ENCODE measurements around the gene HMCN1. TPM values are rescaled to one million over a fixed set of nuclear protein-coding genes. Genes with fewer than 3 reads are reported as not detected.

The HMCN1 gene
- total RNA-seq, 2 donors from 2014 or later: 10.6 to 17.3 TPM

- DNase-seq (ENCODE audit: low spot score): no peak
- intact Hi-C loops (cut with DNase I): no loop called here
Measured at GRCh38 chr1:185837711-185838110, 103.5 kb downstream of the HMCN1 start.

GRCh38 chr1:185838111-185838510, 103.9 kb downstream of the HMCN1 start:
- intact Hi-C loops (cut with DNase I): no loop called here
- peak; percentile 45 for DNase-seq (ENCODE audit: low spot score)

- intact Hi-C loops (cut with DNase I): no loop called here
- no peak for DNase-seq (ENCODE audit: low spot score)
Measured at GRCh38 chr1:185840880-185841279, 106.7 kb downstream of the HMCN1 start.

DNA sequence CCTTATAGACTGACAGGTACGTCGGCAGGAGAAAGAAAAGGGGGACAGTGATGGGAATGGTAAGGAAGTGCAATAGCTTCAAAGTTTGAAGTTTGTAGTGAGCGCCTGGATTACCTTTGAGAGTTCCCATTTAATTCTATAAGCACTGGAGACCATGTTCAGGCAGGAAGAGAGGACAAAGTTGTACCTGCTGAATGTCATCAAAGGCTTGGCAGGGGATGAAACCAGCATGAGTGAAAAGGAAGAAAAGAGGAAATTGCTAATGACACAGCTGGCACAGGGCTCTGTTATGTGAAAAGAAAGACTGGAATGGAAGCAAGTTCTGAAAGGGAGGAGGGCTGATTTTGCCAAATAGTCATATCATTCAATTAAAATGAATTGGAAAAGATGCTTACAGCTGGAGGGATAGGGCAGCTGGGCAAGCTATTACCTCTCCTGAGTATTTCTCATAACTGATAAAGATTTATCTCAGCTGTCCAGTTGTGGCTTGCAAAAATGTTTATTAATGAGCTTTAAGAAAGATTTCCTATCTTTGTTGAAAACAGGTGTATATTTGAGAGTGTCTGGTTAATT, 109.2 kb downstream of the HMCN1 start:
- no peak for DNase-seq (ENCODE audit: low spot score)
- intact Hi-C loops (cut with DNase I): no loop called here

DNA sequence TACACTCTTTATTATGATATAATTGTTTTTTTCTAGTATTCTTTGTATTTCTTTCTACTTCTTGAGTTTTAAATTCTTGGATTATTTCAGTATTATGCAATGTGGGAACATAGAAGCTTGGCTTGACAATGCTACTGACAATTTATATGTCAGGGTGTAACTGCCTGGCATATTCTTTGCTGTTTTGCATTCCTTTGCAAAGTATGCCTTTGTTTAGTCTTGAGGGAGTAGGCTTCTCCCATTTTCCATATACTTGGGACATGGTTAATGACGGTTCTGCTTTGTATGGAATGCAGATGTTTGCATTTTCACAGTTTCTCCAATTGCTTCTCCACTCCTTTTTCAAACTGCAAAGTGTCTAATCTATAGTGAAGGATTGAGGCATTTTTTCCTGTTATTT, 109.8 kb downstream of the HMCN1 start:
- intact Hi-C loops (cut with DNase I): no loop called here
- DNase-seq (ENCODE audit: low spot score): no peak

DNA sequence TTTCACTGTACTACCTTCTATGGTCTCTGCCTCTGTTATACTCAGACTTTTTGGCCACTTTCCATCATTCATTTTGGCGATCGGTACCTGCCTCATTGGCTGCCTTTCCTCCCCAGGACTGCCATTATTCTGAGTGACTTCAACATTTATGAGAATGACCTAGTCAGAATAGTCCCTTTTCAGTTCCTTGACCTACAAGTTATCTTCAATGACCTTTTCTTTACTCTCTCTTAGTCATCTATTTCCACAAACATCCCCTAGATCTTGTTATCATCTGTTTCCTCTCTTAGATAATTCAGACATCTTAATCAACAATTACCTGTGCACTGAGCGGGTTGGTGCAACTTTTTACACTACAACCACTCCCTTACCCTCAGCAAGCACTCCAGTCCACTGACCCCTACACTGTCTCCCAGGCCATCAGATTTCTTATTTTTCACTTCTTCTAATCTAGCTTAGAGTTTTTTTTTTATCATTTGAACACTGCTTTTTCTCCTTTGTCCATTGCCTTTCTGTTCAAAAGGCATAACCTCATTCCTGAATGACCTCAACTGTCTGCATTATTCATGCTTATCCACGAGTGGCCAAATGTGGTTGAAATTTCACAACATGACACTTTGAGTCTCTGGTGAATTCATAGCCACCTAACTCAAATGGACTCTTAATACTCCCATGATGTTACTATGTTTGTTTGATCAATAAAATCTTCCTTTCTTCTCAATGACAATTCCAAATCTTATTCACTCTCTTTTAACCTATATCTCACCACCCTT, 112.7 kb downstream of the HMCN1 start:
- intact Hi-C loops (cut with DNase I): no loop called here
- no peak for DNase-seq (ENCODE audit: low spot score)

DNA sequence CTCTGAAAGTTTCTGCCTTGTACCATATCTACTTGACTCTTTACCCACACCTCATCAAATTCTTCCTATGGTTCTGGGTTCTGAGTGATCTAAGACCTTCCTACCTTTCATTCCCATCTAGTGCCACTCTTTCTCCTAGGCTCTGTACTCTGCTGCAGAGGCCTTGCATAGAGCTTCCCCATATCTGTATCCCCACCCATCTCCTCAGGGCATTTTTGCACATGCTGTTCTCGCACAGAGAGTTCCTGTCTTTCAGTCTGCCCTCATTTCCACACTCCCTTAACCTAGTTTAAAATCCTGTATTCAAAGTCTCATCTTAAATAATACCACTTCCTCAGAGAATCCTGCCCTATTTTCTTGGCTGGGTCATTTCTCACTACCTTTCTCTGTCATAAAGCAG, 114.8 kb downstream of the HMCN1 start:
- DNase-seq (ENCODE audit: low spot score): no peak
- intact Hi-C loops (cut with DNase I): no loop called here

DNA sequence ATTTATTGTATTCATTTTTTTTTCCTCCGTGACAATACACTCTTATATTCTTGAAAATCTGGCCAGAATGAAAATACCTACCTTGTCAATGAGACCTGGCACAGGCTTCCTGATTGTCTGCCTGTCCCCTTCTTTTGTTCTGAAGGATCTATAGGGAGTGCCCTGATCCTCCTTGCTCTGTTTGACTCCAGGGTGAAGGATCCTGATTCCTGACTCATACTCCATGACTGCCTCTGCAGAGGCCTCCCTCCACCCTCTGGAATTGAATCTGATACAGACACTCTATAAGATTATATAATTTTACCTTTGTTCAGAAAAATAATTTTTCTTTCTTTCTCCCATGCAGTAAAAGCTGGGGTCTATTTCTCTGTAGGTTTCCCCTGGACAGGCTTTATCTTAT, 116.2 kb downstream of the HMCN1 start:
- DNase-seq (ENCODE audit: low spot score): no peak
- intact Hi-C loops (cut with DNase I): no loop called here

GRCh38 chr1:185853739-185854138, 119.5 kb downstream of the HMCN1 start:
- intact Hi-C loops (cut with DNase I): no loop called here
- no peak for DNase-seq (ENCODE audit: low spot score)

DNA sequence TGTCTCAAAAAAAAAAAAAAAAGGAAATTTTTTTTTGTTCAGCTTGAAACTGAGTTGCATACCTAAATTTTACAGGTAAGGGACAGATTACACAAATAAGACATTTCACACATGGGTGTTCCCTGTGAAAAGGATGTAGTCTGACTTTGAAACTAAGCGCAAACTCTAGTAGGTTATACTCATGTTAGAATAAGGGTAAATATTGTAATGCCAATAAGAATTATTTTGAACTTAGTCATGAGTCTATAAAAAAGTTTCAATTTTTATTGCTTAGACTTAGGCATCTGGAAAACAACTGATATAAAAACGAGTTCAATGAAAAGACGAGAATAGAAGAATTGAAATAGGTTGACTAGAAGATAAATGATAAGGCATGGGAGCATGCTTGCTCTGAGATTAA, 122.3 kb downstream of the HMCN1 start:
- intact Hi-C loops (cut with DNase I): no loop called here
- DNase-seq (ENCODE audit: low spot score): no peak

- DNase-seq (ENCODE audit: low spot score): no peak
- intact Hi-C loops (cut with DNase I): no loop called here
Measured at GRCh38 chr1:185857442-185857841, 123.3 kb downstream of the HMCN1 start.

GRCh38 chr1:185860311-185860710, 126.1 kb downstream of the HMCN1 start:
- DNase-seq (ENCODE audit: low spot score): no peak

DNA sequence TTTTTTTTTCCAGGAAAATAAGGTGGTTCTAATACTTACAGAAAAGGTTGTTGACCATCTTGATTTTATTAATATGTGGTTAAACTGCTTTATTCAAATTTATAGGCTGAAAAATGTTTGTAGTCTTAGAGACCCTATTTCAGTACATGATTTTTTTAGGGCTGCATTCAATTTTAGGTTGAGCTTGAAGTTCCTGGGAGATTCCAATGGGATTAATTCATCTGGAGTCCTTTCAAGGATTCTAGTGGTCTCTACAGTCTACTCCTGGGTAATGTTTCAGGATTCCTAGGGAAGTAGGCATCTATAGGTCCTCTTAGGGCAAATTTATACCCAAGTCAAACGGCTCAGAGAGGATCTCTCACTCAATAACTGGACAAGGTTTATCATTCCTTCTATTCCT, 126.7 kb downstream of the HMCN1 start:
- no peak for DNase-seq (ENCODE audit: low spot score)
- intact Hi-C loops (cut with DNase I): no loop called here

More at GRCh38 chr1:185860311-185860710, 126.1 kb downstream of the HMCN1 start:
- intact Hi-C loops (cut with DNase I): no loop called here

GRCh38 chr1:185861630-185862029, 127.4 kb downstream of the HMCN1 start:
- DNase-seq (ENCODE audit: low spot score): no peak
- intact Hi-C loops (cut with DNase I): no loop called here

DNA sequence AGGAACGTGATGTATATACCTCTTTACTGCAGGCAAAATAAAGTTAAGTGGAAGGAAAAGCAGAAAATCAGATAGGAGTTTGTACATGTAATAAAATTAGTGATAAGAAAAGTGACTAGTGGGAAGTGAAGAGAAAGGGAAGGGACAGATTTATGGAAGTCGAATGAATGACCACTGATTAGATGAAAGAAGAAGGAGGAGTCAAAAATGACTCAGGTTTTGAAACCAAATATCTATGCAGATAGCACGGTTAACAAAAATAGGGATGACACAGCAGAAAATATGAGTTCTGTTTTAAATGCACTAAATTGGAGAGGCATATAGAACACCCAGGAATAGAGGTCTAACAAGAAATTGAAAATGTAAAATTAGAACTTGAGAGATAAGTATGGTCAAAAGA, 128.0 kb downstream of the HMCN1 start:
- intact Hi-C loops (cut with DNase I): no loop called here
- no peak for DNase-seq (ENCODE audit: low spot score)

DNA sequence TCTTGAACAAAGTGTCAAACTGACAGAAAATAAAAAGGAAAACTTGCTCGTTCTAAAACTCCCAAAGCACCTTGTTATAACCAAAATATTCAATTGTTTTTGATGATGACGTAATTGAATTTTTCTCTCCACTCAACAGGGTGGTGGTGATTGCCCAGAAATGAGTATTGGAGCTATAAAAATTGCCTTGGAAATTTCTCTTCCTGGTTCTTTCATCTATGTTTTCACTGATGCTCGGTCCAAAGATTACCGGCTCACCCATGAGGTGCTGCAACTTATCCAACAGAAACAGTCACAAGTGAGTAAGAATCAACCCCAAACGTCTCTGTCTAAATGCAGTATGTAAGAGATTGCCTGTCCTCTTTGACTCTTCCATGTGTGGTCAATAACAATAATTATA, 130.1 kb downstream of the HMCN1 start:
- DNase-seq (ENCODE audit: low spot score): no peak
- intact Hi-C loops (cut with DNase I): no loop called here

DNA sequence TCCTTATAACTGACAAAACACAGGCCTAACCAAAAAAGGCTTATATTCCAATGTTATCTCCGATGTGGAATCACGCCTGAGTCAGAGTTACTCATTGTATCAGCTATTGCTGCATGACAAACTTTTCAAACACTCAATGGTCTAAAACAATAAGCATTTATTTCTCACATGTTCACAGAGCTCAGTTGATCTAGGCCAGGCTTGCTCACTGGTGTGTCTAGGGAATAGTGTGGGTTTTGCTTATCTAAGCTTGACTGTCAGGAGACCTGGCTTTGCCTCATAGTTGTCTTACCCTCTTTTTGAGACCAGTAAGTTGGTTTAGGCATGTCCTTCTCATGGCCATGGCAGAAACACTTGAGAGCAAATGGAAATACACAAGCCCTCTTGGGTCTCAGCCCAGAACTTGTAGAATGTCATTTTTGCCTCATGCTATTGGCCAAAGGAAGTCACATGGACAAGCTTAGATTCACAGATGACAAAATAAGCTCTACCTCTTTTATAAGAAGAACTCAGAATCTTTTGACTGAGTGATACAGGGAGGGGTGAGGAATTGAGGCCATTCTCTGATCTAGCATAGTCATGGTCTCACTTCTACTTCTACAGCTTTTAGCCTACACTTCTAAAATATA, 130.8 kb downstream of the HMCN1 start:
- DNase-seq (ENCODE audit: low spot score): no peak
- intact Hi-C loops (cut with DNase I): no loop called here

- DNase-seq (ENCODE audit: low spot score): no peak
- intact Hi-C loops (cut with DNase I): no loop called here
Measured at GRCh38 chr1:185869590-185869989, 135.4 kb downstream of the HMCN1 start.

- intact Hi-C loops (cut with DNase I): no loop called here
- no peak for DNase-seq (ENCODE audit: low spot score)
Measured at GRCh38 chr1:185871627-185872150, 137.5 kb downstream of the HMCN1 start.

DNA sequence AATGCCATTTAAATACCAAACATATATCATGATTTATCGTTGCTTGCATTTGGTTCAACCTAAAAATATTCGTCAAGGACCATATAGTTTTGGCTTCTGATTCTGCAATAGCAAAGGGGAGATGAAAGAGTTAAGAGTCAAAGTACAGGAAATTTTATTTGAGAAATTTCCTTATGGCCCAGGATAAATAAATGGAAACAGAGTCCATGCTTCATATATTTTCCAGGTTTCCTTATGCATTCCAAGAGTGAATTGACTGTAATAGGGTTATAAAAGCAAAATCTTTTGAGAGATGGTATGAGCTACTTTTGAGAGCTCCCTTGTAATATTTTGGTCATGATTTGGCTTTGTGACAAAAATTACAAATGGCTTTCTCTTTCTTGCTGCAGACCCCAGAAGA, 140.1 kb downstream of the HMCN1 start:
- intact Hi-C loops (cut with DNase I): no loop called here
- DNase-seq (ENCODE audit: low spot score): no peak

DNA sequence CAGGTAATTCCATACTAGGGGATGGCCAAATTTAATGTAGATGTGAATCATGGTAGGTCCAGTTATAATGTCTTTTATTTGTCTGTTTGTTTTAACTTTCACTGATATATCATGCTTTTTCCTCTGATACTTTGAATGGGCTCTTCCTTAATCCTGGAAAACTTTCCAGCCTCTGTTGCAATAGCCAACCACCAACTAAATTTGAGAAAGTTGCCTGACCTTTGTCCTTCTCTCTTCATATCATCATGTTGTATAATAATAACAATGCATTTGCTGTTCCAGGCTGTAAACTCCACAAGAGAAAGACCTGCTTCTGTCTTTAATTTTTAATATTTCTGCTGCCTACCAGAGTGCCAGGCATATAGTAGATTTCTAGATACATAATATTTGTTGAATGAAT, 146.1 kb downstream of the HMCN1 start:
- DNase-seq (ENCODE audit: low spot score): no peak
- intact Hi-C loops (cut with DNase I): no loop called here
